ENCODE measurements around the gene CUTA. TPM values are rescaled to one million over a fixed set of nuclear protein-coding genes. Genes with fewer than 3 reads are reported as not detected.
"Not testable (repeated sequence)": the region's sequence is repeated elsewhere in the genome, so short reads cannot be mapped to it uniquely, and the experiment has no call there.

CUTA gene
- total RNA-seq, 1 donor from 2014 or later = 264 TPM

- Mint-ChIP-seq H3K4me1 (ENCODE audit: low read depth) (peaks cover 4% of the 10 kb centered on the region), H3K27ac (no peak overlapping the region), H3K4me3 (ENCODE audit: low read depth) (no peak overlapping the region), H3K27me3 (no peaks in the 10 kb centered on the region), H3K36me3 (ENCODE audit: insufficient read depth) (peaks cover 9% of the 10 kb centered on the region), H3K9me3 (ENCODE audit: low read depth) (no peaks in the 10 kb centered on the region)
- TF ChIP-seq CTCF (IDR thresholded peaks at IDR 0.05; ENCODE audit: unreplicated experiment) = no peak
- DNase-seq (ENCODE audit: low spot score, unreplicated experiment) = no peak
Observed at GRCh38 chr6:33404884-33405283, 13.0 kb downstream of the CUTA start.

GRCh38 chr6:33399881-33400280 is 18.0 kb downstream of the CUTA start:
- H3K27ac Mint-ChIP-seq = peak overlapping the region; percentile 70
- H3K36me3 Mint-ChIP-seq (ENCODE audit: insufficient read depth); H3K4me1 Mint-ChIP-seq (ENCODE audit: low read depth); DNase-seq (ENCODE audit: low spot score, unreplicated experiment); H3K9me3 Mint-ChIP-seq (ENCODE audit: low read depth); H3K27me3 Mint-ChIP-seq; H3K4me3 Mint-ChIP-seq (ENCODE audit: low read depth): not testable (repeated sequence)

- not testable (repeated sequence) for H3K27ac Mint-ChIP-seq; H3K9me3 Mint-ChIP-seq (ENCODE audit: low read depth); H3K27me3 Mint-ChIP-seq; H3K4me3 Mint-ChIP-seq (ENCODE audit: low read depth); DNase-seq (ENCODE audit: low spot score, unreplicated experiment); H3K36me3 Mint-ChIP-seq (ENCODE audit: insufficient read depth)
- H3K4me1 Mint-ChIP-seq (ENCODE audit: low read depth) = peaks cover 12% of the 10 kb centered on the region
Observed at GRCh38 chr6:33398601-33399000, 19.3 kb downstream of the CUTA start.

GRCh38 chr6:33397541-33397940 is 20.4 kb downstream of the CUTA start:
- H3K27me3 Mint-ChIP-seq = no peaks in the 10 kb centered on the region
- H3K9me3 Mint-ChIP-seq (ENCODE audit: low read depth) = no peaks in the 10 kb centered on the region
- no peak for DNase-seq (ENCODE audit: low spot score, unreplicated experiment)
- H3K36me3 Mint-ChIP-seq (ENCODE audit: insufficient read depth) = peaks cover 1% of the 10 kb centered on the region
- H3K4me1 Mint-ChIP-seq (ENCODE audit: low read depth) = peaks cover 19% of the 10 kb centered on the region
- TF ChIP-seq CTCF (IDR thresholded peaks at IDR 0.05; ENCODE audit: unreplicated experiment) = no peak
- no peak overlapping the region for H3K4me3 Mint-ChIP-seq (ENCODE audit: low read depth)
- H3K27ac Mint-ChIP-seq = no peak overlapping the region

GRCh38 chr6:33392979-33393378 is 24.9 kb downstream of the CUTA start:
- Mint-ChIP-seq H3K4me3 (ENCODE audit: low read depth) (peak overlapping the region; percentile 90), H3K27ac (peak overlapping the region; percentile 1), H3K9me3 (ENCODE audit: low read depth) (no peaks in the 10 kb centered on the region), H3K36me3 (ENCODE audit: insufficient read depth) (peaks cover 1% of the 10 kb centered on the region), H3K27me3 (no peaks in the 10 kb centered on the region), H3K4me1 (ENCODE audit: low read depth) (peaks cover 27% of the 10 kb centered on the region)
- TF ChIP-seq CTCF (IDR thresholded peaks at IDR 0.05; ENCODE audit: unreplicated experiment) = no peak
- DNase-seq (ENCODE audit: low spot score, unreplicated experiment) = no peak

- Mint-ChIP-seq H3K9me3 (ENCODE audit: low read depth) (no peaks in the 10 kb centered on the region), H3K27me3 (no peaks in the 10 kb centered on the region), H3K4me3 (ENCODE audit: low read depth) (peak overlapping the region; percentile 90), H3K36me3 (ENCODE audit: insufficient read depth) (peaks cover 1% of the 10 kb centered on the region), H3K27ac (peak overlapping the region; percentile 95), H3K4me1 (ENCODE audit: low read depth) (peaks cover 27% of the 10 kb centered on the region)
- TF ChIP-seq CTCF (IDR thresholded peaks at IDR 0.05; ENCODE audit: unreplicated experiment) = no peak
- DNase-seq (ENCODE audit: low spot score, unreplicated experiment) = no peak
Observed at GRCh38 chr6:33392595-33392948, 25.3 kb downstream of the CUTA start.
